GM20000 (cell line): Measurements from ENCODE around the gene ATP6V0E2.

Source experiments
- DNase-seq: peaks from one replicate; pipeline ENCODE4 v3.0.0; 2012; ENCODE audit warnings: low spot score
- CTCF ChIP-seq: IDR thresholded peaks from 2 replicates; pipeline ENCODE4 v1.5.1; 2012; ENCODE audit warnings: mild to moderate bottlenecking, control low read depth; ENCODE audit errors: extremely low read depth, missing control alignments

Gene ATP6V0E2

GRCh38 chr7:149853157-149853556 is 20.6 kb upstream of the ATP6V0E2 start:
- DNase-seq, result no peak
- TF ChIP-seq CTCF, result no peak

GRCh38 chr7:149854611-149855360 is 19.0 kb upstream of the ATP6V0E2 start:
- no peak for TF ChIP-seq CTCF
- no peak for DNase-seq

- no peak for TF ChIP-seq CTCF
- DNase-seq, result no peak
These were observed 18.1 kb upstream of the ATP6V0E2 start for GRCh38 chr7:149855361-149856305.

- DNase-seq, result no peak
These were observed 17.2 kb upstream of the ATP6V0E2 start for GRCh38 chr7:149856583-149856982.

GRCh38 chr7:149859369-149859768 is 14.4 kb upstream of the ATP6V0E2 start:
- TF ChIP-seq CTCF, result no peak
- no peak for DNase-seq

More at GRCh38 chr7:149856583-149856982, 17.2 kb upstream of the ATP6V0E2 start:
- TF ChIP-seq CTCF, result no peak

GRCh38 chr7:149859876-149860275 is 13.9 kb upstream of the ATP6V0E2 start:
- no peak for TF ChIP-seq CTCF
- no peak for DNase-seq
